ENCODE measurements around the gene DFFB. TPM values are rescaled to one million over a fixed set of nuclear protein-coding genes. Genes with fewer than 3 reads are reported as not detected.

The DFFB gene
- total and polyA plus RNA-seq, 2 donors (not counting 3 experiments of a cell fraction or from before 2014, with no cell fraction given) = 11.7 to 11.8 TPM

DNA sequence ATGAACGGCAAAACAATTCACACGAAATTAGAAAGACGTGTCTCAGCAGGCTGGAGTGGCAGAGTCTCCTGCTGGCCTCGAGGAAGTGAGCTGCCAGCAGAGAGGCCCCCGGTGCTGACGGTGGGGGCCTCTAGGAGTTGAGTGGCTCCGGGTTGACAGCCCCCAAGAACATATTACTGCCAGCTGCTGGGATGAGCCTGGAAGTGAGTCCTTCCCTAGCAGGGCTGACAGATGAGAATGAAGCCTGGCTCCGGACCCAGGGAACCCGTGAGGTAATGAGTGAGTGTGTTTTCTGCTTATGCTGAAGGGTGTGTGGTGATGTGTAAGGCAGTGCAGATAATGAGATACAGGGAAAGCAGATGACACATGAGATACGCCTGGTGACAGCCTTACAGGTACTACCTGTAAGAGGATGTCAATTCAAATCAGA lies 37.5 kb upstream of the DFFB start:
- dilution Hi-C loops (cut with MboI; ENCODE audit: extremely low pct_ligation_motif_present, low sequenced_read_pairs) = no loop called here
- FAIRE-seq = no peak
- no TSS peak for BruUV-seq (replicated peaks)

More for the DNA sequence above, 37.5 kb upstream of the DFFB start:
- Histone ChIP-seq H3K9ac (replicated peaks; ENCODE audit: extremely low read depth, insufficient read depth, low read length) (no peak overlapping the region), H3K9me3 (replicated peaks; ENCODE audit: control insufficient read depth, insufficient read depth, low read length) (no peaks in the 10 kb centered on the region), H3K36me3 (ENCODE audit: control insufficient read depth in 2 of 2, extremely low read depth in 1 of 2, insufficient read depth in 2 of 2, low read length in 2 of 2) (peaks cover 0 to 9% of the 10 kb centered on the region in 2 experiments), H3K27me3 (ENCODE audit: control insufficient read depth in 2 of 2, insufficient read depth in 2 of 2, low read length in 2 of 2) (no peaks in the 10 kb centered on the region), H3K9me1 (replicated peaks; ENCODE audit: control insufficient read depth, extremely low read depth, insufficient read depth, low read length) (no peaks in the 10 kb centered on the region), H4K20me1 (replicated peaks; ENCODE audit: control insufficient read depth, extremely low read depth, insufficient read depth, low read length) (no peaks in the 10 kb centered on the region), H3K4me1 (ENCODE audit: control insufficient read depth, extremely low read depth, insufficient read depth, low read length) (no peaks in the 10 kb centered on the region), H3K27ac (ENCODE audit: insufficient read depth, low read depth, low read length) (no peak overlapping the region), H3K79me2 (ENCODE audit: control insufficient read depth, insufficient read depth, low read length) (no peaks in the 10 kb centered on the region), H3K4me3 (replicated peaks in 1 of 3; ENCODE audit: insufficient read depth in 1 of 3, low read depth in 1 of 3, low read length in 3 of 3) (no peak overlapping the region), H2AFZ (ENCODE audit: low read depth, low read length) (no peak overlapping the region), H3K4me2 (ENCODE audit: insufficient read depth, low read length) (no peak overlapping the region)
- ChIA-PET POLR2A (no interaction called here), CTCF (no interaction called here)
- TF ChIP-seq FOS (IDR thresholded peaks at IDR 0.05; ENCODE audit: borderline replicate concordance, insufficient read depth, low read length) = no peak
- TF ChIP-seq MAX (IDR thresholded peaks at IDR 0.05; ENCODE audit: insufficient read depth, insufficient read length) = no peak
- no peak for TF ChIP-seq JUN (IDR thresholded peaks at IDR 0.05; ENCODE audit: borderline replicate concordance, insufficient read depth, insufficient read length, low read depth)
- TF ChIP-seq GATA2 (IDR thresholded peaks at IDR 0.05; ENCODE audit: insufficient read depth, insufficient read length, low read depth, low read length) = no peak
- TF ChIP-seq CTCF (IDR thresholded peaks at IDR 0.05; ENCODE audit: extremely low read depth in 1 of 2, insufficient read depth in 1 of 2, low read depth in 1 of 2, low read length in 2 of 2) = no peak
- TF ChIP-seq MYC (IDR thresholded peaks at IDR 0.05; ENCODE audit: low read depth, low read length) = no peak
- no peak for TF ChIP-seq POLR2A (IDR thresholded peaks at IDR 0.05; ENCODE audit: low read depth, low read length)
- no peak for TF ChIP-seq EZH2 (IDR thresholded peaks at IDR 0.05; ENCODE audit: borderline replicate concordance, low read depth, low read length, severe bottlenecking)
- no peak for TF ChIP-seq POLR2AphosphoS5 (IDR thresholded peaks at IDR 0.05; ENCODE audit: insufficient read depth, low read depth, low read length)
- intact Hi-C loops (cut with micrococcal nuclease) = no loop called here
- no peak for DNase-seq (ENCODE audit: low read depth, low spot score)
